NAMALWA (cell line): Measurements from ENCODE around the gene IGSF5.

Source experiments
- DNase-seq: peaks from one replicate; pipeline ENCODE4 v3.0.0-alpha.2; 2015; ENCODE audit warnings: low spot score

IGSF5 gene

DNA sequence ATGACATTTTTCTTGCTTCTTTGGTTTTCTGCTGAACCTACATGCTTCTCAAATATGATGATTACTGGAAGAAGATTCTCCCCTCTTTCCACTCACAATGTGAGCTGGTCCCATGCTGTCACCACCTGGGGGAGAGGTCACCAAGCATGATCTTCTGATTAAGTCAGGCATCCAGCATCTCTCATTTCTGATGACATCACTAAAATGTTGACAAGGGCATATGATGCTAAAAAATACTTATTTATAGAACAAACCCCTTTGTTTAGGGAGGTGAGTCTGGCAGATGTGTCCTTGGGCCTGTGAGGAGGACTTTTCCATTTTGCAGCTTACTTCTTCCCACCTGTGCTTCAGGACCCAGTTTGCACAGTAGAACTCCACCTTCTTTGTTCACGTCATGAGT, 80.3 kb downstream of the IGSF5 start:
- no peak for DNase-seq

DNA sequence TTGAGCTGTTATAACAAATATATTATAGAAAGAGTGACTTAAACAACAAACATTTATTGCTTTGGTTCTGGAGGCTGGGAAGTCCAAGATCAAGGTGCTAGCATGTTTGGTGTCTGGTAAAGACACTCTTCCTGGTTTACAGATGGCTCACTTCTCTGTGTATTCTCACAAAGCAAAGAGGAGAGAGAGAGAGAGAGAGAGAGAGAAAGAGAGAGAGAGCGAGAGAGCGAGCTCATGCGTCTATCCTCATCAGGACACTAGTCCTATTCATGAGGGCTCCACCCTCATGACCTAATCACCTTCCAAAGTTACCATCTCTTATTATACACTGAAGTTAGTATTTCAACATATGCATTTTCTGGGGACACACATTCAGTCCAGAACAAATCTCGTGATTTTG, 89.6 kb downstream of the IGSF5 start:
- DNase-seq, result no peak

- no peak for DNase-seq
Measured at GRCh38 chr21:39837861-39838359, 92.9 kb downstream of the IGSF5 start.

DNA sequence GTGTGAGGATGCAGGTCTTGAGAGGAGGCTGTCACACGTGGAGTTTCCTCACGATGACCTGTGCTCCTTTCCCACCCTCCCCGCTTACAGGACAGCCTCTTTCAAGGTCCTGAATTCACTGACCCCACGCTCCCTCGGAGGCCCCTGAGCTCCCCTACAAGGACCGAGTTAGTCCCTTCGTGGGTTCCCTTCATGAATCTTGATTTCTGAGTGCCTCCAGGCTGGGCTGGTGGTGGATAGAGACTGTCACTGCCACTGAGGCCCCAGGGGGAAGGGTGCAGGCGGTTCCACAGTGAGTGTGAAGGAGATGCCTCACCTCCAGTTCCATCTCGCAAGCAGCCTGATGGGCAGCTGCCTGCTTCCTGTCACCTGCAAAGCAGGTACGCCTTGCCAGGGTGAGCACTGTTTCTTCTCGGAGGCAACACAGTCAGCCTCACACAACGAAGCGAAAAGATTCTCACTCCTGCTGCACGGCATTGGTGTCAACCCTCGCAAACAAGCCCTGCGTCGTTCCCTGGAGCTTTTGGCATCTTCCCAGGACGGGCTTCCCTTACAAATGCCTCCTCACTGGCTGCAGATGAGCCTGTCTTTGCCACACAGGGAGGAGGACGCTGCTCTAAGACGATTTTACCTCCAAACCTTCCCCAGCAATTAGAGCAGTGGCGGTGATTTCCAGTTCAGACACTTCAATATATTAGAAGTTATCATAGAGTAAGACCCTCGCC, 95.6 kb downstream of the IGSF5 start:
- no peak for DNase-seq

DNA sequence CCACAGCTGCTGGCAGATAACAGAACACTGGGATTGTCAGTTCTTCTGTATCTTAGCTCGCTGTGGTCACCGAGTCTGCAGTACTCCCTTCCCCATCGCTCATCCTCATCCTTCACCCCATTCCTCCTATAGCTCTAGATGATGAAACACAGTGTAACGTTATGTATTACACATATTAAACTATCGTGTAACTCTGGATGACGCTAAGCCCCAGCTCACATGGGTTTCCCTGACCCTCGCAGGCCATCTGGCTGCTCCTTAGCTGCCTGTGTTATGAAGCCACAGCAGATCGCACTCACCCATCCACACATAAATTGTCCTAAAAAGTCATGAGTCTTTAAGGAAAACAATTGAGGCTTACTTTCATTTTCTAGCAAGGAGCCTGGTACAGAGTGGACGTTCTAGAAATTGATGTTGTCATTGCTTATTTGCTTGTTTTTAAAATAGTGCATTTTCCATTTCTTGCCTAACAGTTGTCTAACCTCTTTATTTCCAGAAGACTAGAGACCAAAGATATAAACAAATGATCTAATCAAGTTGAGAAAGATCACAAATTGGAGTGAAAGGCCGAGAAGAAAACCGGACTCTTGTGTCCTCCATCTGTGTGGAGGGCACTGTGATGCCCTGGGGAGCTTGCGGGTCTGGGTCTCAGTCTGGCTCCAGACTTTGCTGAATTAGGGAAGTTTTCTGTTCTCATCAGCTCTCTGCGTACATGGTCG, 97.9 kb downstream of the IGSF5 start:
- DNase-seq, result no peak

GRCh38 chr21:39843483-39843882, 98.5 kb downstream of the IGSF5 start:
- DNase-seq, result no peak

DNA sequence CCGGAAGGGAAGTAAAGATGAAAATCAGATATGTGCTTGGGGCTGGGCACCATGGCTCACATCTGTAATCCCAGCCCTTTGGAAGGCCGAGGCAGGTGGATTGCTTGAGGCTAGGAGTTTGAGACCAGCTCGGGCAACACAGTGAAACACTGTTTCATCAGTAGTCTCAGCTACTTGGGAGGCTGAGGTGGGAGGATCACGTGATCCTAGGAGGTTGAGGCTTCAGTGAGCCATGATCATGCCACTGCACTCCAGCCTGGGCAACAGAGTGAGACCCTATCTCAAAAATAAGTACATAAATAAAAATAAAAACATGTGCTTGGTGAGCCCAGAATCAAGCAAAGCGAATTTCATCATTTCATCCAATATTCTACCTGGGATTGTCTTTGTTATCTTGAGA, 98.9 kb downstream of the IGSF5 start:
- no peak for DNase-seq

DNA sequence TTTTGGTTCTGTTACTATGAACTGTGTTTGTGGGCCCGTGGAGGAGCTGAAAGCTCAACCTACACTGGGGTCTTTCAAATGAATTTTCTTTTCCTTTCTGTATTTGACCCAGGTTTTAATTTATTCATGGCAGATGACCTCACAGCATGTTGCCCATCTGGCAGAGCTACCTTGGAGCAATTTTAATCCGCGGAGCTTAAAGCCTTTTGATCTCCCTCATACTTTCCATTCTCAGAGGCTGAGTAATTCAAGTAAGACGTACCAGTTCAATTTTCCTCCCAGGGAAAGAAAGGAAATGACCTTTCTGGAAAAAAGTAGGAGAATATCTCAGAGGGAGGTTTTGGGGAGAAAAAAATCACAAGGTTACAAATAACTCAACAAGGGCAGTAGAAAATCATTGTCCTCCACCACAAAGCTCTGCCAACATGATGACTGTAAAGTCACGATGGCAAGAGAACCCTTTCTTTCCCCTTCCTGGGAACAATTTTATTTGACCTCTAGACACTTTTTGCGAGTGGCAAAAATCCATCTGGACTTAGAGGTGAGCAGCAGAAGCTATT, 100.7 kb downstream of the IGSF5 start:
- DNase-seq, result no peak

GRCh38 chr21:39847877-39848276, 102.9 kb downstream of the IGSF5 start:
- no peak for DNase-seq

DNA sequence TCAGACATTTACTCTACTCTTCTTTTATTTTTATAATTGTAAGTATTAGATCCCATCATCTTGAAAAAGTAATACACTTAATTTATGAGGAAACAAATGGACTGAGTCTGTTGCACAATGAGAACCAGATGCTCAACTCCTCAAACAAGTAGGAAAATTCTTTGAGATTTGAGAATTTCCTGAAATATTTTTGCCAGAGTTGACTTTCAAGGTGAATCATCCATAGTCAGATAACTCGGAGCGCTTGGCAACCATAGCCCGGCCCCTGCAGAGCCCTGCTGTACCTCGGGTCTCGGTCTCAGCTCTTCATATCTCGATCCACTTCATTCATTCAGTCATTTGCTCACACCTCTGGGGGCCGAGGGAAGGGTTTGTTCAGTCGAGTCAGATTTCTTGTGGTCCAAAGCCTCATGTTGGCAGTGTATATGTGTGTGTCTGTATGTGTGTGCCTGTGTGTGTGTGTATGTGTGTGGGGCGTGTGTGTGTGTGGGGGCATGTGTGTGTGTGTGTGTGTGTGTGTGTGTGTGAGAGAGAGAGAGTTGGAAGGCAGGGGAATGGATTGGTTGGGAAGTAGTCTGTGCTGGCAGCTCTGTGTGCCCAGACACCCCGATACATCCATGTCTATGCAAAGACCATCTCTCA, 104.2 kb downstream of the IGSF5 start:
- DNase-seq, result no peak

- no peak for DNase-seq
Measured at GRCh38 chr21:39850333-39850732, 105.3 kb downstream of the IGSF5 start.

DNA sequence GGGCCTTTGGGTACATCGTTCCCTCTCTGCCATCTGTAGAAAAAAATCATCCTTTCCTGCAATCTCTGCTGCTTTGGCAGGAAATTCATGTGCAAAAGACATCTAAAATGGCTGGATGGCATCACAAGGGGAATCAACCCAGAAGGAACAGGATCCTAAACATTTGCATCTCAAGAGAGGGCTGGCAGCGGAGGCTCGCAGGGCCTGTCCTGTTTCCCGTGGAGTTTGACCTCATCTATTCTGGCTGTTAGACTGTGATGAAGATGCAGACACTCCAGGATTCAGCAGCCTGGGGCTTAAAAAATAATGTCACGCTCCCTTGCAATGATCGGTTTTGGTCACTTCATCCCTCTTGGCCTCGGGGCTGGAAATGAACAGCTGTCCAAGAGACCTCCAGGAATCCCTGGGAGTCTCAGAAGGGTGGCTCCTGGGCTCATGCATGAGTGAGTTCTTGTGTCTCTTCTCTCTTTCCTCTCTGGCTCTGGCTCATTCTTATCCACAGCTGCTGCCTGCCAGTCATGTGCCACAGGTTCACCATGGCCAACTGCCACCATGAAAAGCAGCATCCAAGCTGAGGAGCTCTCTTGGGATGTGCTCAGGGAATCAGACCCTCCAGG, 106.1 kb downstream of the IGSF5 start:
- no peak for DNase-seq
